HG03139 (cell line): ENCODE data around the gene ABI3.

Experiments used
- ATAC-seq: cut with Tn5 transposase; IDR thresholded peaks from one replicate; pipeline ENCODE4 v1.9.1; 2021; ENCODE audit not compliant: unreplicated experiment

The ABI3 gene

DNA sequence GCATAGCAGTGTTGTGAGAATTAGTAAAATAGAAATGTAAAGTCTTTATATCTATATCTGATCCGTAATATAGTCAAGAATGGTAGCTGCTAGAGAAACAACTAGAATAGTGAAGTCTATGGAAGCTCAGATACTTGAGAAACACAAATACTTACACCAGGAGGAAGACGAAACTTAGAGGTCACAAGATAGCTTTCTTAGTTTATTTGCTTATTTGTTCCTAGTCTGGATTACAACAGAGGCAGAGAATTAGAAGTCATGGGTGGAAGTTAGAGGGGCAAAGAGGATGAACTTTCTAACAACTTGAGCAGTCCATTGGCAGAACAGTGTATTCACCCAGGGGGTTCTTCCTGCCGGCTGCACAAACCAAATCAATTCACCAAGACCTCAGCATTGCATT, 14.0 kb upstream of the ABI3 start:
- ATAC-seq: no peak

DNA sequence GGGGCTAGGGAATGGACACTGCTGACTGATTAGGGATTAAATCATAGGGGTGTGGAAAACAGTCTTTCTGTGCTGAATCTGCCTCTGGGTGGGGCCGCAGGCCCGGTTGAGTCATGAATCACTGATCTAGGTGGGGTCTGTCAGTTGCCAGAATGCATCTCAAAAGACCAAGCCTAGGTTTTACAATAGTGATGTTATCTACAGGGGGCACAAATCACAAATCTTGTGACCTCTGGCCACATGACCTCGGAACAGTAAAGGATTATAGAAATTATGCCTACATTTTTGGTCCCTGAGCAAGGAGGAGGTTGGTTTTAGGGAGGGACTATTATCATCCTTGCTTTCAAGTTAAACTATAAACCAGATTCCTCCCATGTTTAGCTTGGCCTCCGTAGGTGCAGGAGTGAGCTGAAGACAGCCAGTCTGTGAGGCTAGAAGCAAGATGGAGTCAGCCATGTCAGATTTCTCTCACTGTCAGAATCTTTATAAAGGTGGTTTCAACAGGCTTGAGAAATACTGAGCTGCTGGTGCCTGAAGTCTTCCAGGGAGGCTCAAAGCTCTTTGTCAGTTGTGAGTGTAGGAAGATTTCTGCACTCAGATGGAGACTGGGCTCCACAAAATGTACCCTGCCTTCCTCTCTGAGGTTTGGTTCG, 13.0 kb upstream of the ABI3 start:
- no peak for ATAC-seq

DNA sequence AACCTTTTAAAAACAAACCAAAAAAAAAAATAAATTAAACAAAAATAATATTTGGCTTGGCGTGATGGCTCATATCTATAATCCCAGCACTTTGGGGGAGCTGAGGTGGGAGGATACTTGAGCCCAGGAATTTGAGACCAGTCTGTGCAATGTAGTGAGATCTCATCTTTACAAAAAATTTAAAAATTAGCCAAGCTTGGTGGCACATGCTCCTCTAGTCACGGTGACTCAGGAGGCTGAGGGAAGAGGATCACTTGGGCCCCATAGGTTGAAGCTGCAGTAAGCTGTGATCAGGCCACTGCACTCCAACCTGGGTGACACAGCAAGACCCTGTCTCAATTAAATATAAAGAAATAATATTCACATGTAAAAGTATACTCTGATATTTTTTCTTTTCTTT, 12.3 kb upstream of the ABI3 start:
- no peak for ATAC-seq

DNA sequence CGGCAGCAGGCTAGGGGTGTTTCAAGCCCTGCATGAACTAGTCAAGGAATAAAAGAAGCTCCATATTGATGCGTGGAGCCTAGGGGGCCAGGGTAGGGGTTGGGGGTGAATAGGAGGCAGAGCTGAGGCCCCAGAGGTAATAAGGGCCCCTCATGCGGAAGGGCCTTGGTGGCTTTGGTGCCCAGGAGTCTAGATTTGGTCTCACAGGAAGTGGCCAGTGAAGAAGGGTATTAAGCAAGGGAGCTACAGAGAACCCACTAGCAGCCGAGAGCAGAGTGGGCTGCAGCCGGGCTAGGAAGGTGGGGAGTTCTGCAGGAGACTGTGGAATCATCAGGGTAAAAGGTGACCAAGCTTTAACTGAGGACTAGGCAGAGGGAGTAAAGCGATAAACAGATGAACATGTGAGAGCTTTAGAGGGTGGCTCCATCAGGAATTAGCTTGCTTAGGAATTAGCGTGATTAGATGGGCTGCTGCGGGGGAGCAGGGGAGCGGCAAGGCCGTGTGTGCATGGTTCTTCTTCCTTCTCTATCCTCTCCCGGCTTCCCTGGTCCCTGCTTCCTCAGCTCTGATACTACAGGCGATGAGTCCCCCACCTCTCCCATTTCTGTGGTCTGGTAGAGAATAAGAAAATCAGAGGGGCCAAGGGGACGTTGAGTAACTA, 10.0 kb upstream of the ABI3 start:
- no peak for ATAC-seq

DNA sequence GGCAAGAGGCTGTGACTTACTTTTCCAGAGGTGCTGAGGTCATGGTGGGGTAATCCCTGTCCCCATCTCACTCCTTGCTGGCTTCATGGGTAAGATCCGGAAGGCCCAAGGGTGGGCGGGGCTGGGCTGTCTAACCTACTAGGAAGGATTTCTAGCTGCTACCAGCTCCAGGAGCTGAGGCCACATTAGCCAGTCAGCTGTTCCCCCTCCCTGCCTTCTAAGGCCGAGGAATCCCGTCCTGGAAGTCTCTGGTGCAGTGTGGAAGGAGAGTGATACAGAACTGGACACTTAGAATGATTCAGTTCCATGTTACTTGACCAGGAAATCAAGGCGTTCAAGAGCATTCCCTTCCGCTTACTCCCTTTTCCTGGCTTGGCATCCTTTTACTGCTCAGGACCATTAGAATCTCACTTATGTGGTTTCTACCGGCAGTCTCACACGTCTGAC, 9.0 kb upstream of the ABI3 start:
- no peak for ATAC-seq

DNA sequence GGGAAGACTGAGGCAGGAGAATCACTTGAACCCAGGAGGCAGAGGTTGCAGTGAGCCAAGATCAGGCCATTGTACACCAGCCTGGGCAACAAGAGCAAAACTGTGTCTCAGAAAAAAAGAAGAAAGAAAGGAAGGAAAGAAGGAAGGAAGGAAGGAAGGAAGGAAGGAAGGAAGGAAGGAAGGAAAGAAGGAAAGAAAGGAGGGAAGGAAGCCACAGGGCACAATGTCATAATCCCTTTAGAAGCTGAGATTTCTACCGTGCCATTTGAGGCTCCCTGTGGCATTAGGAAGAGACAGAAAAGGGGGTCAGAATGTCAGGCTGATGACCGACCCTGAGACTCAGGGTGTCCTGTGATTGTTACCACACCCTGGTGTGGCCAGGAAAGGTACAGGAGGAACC, 6.7 kb upstream of the ABI3 start:
- ATAC-seq: no peak

DNA sequence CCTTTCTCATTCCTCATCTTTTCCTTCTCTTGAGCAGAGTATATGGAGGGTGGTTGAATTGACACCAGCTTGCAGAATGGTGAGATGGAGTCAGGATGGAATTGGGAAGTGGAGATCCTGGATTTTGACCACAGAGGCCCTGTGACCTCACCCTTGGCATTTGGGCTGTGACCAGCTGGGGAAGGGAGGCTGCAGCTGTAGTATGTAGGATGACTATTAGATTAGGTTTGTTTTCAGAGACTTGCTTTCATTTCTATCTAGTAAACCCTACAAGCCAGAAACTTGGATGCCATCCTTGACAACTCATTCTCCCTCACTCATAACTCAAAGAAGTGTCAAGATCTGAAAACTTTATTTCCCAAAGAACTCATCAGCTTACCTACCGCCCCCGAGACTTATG, 6.0 kb upstream of the ABI3 start:
- no peak for ATAC-seq

DNA sequence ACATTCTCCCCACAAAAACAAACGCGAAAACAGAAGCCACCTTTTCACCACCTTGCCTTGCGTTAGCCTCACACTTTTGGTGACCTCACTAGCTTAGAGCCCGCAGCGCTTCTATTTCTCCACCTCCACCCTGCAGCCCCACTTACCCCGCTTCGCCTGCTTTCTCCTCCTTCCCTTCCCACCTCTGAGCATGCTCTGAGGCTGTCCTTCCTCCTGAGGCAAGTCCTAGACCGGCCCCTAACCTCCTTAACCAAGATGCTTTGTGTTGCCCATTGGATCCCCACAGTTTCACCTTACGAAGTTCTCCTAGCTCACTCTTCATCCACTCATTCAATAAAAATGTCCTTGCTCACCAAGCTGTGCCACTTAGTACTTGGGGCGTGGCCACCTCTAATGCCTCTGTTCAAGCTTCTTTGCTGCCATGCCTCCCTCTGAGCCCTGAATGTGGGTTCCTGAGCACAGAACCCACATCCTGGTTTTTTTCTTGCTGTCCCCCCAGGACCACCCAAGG, 1.4 kb upstream of the ABI3 start:
- no peak for ATAC-seq

DNA sequence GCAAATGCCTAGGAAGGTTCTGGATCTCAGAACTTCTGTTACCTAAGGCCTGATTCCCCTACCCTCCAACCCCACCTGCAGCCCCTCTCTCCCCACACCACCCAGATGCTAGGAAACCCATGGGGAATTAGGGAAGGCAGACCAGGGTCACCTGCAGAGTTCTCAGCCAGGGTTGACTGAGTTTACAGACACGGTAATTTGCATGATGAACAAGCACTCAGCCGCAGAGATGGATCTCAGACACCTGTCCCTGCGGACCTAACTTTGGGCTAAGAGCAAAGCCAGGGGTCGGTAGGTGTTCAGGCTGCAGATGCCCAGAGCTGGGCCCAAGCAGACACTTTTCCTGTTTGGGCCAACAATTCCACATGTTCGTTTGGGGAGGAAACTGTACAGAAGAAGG, 2.9 kb downstream of the ABI3 start:
- no peak for ATAC-seq

DNA sequence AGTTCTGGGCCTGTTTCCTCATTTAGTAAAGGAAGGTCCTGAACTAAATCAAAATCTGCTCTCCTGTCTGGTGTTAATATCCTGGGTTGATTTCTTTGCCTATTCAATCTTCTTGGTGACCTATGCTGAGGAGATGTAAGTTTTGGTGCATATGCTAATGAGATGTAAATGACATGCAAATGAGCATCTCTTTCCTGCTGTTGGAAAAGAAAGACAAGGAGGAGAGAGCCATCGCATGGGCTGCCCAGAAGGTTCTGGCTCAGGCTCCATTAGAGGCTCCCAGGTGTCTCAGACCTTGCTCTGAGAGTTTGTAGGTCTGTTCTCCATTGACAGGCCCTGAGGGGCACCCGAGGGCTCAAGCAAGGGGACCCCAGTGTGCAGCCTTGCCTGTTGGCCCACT, 3.3 kb downstream of the ABI3 start:
- no peak for ATAC-seq

DNA sequence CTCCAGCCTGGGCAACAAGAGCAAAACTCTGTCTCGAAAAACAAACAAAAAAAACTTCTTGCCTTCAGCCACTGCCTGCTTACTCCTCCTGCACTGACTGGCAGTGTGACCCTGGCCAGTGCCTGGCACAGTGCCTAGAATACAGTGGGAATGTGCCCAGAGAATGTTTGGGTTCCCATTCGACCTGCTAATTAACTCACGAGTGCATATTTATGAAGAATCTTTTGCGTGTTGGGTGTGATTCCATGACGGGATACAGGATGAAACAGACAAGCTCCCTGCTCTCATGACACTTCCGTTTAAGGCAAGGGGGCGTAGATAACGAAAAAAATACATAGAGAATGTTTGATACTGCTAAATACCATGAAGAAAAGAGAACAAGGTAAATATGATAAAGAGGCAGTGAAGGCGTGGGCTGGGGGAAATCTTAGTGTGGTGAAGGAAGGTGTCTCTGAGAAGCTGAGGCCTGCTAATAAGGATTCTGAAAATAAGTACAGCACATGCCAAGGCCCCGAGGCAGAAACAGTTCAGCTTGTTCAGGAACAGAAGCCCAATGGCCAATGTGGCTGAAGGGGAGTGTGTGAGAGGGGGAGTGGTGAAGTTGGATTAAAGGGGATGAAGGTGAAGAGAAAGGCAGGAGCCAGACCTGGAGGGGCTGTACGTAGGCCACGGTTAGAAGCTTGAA, 4.3 kb downstream of the ABI3 start:
- no peak for ATAC-seq

DNA sequence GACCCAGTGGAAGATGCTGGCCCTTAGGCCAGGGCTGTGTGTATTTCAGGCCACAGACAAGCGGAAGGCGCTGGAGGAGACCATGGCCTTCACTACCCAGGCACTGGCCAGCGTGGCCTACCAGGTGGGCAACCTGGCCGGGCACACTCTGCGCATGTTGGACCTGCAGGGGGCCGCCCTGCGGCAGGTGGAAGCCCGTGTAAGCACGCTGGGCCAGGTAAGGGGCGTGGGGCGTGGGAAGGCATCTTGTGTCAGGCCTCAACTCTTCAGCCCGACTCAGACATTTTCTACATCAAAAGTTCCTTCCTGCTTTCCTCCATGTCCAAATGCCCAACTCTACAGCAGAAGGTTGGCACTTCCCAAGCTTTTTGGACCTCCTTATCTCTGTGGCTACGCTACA, 6.0 kb downstream of the ABI3 start:
- ATAC-seq: no peak

DNA sequence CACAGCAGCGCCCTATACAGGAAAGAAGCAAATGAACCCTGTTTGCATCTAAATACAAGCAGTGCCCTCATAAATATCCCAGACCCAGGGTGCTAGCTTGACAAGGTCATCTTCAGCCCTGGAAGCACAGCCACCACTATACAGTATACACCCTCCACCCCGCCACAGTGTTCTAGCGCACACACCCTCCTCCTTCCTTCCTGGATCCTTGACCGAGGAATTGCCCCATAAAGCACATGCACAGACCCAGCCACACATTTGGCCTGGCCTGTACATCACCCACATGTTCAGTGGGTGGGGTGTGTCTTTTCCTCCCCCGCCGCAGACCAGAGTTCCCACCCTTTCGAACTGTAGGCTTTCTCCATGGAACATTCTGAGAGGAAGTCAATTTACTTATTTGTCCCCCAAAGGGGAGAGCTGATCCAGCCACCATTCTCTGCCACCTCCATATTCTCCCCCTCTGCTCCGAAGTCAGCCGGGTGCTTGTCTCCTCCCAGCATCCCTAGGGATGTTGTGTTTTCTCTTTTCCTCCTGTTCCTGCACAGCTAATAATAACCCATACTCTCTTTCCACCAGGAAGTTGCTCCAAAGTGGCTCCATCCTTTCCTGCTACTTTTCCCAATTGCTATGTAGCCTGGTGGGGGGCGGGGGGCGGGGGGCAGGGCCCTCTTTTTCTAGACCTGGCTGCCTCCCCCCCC, 6.6 kb downstream of the ABI3 start:
- no peak for ATAC-seq

DNA sequence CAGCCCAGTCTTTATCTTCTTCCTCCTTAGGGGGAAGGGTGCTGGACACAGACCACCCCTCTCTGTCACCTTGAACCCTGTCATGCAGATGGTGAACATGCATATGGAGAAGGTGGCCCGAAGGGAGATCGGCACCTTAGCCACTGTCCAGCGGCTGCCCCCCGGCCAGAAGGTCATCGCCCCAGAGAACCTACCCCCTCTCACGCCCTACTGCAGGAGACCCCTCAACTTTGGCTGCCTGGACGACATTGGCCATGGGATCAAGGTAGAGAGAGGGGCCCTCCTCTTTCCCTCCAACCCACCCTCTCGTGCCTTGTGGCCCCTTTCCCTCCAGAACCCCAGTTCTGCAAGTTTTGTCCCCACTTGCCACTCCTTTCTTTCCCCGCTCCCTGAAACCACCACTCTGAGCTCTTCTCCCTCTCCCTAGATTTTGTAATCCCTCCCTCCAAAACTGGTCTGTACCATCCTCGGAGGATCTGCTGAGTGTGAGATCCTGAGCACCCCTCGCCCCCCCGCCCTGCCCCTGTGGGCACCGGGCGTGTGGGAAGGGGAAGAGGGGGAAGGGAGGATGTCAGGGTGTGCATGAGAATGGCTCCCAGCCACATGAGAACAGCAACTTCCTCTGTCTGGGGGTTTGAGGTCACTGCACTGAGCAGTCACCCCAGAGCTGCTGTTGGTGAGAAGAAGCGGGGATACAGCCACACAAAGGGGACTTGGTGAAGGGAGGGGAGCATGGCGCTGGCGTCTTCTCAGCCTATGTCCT, 7.3 kb downstream of the ABI3 start:
- no peak for ATAC-seq

DNA sequence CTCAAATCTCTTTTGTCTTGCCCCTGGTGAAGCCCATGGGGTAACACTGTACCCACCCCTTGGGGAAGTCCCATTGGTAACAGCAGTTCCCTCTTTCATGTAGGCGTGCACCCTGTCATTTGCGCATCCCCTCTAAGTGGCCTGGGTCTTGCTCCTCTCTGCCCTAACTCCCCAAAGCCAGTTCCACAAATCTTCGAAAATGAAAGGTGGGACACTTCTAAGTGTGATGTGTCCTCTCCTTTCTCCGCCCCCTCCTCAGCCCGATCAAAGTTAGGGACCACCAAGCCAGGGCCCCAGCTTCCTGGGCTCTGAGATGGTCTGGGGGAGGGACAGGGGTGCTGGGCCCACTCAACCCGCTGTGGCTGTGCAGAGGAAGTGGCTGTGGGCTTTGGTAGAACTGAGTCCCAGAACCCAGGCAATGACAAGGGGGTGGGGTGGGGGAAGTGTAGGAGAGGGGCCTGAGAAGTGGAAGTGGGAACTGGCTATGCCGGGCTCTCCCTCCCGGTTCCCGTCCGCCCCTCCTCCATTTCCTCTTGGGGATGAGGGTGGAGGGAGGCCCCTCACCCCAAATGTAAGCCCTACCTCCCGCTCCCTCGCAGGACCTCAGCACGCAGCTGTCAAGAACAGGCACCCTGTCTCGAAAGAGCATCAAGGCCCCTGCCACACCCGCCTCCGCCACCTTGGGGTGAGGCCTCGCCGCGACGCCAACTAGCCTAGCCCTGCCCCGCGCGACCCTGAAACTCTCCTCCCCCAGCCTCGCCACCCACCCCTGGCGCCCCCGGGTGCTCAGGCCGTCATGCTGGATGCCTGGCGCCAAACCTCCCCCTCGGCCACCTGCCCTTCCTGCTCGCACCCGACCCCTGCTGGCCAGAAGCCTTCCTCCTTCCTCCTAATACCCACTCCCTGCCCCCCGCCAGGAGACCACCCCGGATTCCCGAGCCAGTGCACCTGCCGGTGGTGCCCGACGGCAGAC, 8.7 kb downstream of the ABI3 start:
- no peak for ATAC-seq

DNA sequence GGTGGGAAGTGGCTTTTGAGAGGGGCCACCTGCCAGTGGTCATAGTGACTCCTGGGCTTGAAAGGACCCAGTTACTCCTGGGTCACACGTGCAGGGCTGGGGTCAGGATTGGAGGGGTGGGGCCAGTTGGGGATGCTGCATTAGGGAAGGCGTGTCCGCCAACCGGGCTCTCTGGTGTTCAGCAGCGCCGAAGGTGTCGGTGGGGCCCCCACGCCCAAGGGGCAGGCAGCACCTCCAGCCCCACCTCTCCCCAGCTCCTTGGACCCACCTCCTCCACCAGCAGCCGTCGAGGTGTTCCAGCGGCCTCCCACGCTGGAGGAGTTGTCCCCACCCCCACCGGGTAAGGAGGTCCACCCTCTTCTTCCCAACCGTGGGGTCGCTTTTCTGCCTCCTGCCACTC, 9.5 kb downstream of the ABI3 start:
- no peak for ATAC-seq

DNA sequence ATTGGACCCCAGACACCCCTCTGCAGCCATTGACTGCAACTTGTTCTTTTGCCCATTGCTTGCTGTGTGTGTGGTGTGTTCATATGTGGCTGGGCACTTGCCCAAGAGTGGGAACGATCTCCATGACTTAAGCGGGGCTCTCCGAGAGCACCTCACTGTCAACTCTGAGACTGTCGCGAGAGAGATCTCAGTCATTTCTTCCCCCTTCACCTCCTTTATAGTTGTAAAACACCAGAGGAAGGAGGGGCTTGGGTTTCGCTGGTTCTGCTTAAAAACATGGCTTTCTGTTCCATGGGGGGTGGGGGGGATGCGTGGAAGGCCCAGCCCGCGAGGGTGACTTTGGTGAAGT, 12.6 kb downstream of the ABI3 start:
- ATAC-seq: no peak

DNA sequence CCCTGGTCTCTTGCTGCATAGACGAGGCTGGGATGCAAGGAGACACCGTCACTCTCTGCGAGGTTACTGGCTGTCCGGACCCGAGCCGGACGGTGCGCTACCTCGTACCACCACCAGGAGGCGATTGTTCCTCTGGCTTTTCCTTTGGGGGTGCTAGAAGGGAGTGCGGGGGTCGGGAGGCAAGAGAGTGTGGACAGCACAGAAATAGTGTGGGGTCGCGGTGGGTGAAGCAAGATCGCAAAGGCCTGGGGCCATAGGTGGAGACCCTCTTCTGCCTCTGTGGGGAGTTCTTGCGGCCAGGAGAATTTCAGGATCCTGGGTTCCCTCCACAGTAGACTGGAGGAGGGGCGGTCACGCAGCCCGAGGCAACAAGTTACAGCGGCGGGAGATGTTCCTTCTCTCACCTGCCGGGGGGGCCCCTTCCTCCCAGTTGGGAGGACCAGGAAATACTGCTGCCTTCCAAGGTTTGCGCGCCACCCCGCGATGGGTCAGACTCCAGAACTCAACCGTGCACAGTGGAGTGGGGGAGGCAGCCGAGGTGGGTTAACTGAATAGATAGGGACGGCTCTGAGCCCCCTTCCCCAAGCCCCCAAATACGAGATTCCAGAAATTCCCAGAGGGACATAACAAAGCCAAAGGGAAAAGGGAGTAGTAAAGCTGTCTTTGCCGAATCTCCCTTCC, 13.2 kb downstream of the ABI3 start:
- ATAC-seq: no peak
